PC-3 (cell line): ENCODE measurements around the gene ZNF576. TPM values are rescaled to one million over a fixed set of nuclear protein-coding genes. Genes with fewer than 3 reads are reported as not detected.
"Not testable (repeated sequence)": the region's sequence is repeated elsewhere in the genome, so short reads cannot be mapped to it uniquely, and the experiment has no call there.

Experiments used
- ATAC-seq: fragments of 200-7000 bp; cut with Tn5 transposase; 2 replicates; pipeline ENCODE4 v1.9.1; 2020; ENCODE audit warnings: mild to moderate bottlenecking, moderate library complexity
- BruUV-seq: library from RNA; stranded (reverse); fragments of 400-500 nt; replicated peaks from 2 replicates; lab custom pipeline; 2021; lab: Mats Ljungman, UMichigan
- CTCF ChIA-PET: fragments of 300-600 bp; sonication (Branson Sonifier 250); formaldehyde crosslinking; loops from one replicate; lab custom pipeline; 2022; ENCODE audit warnings: antibody characterized with exemption; lab: Charles Lee
- POLR2A ChIA-PET: fragments of 300-600 bp; sonication (Branson Sonifier 250); formaldehyde crosslinking; loops from one replicate; lab custom pipeline; 2022; ENCODE audit warnings: antibody characterized with exemption; ENCODE audit not compliant: unreplicated experiment; lab: Charles Lee
- DNase-seq: peaks from one replicate; pipeline ENCODE4 v3.0.0-alpha.2; 2015
- H2AFZ ChIP-seq: fragments of 300-600 bp; sonication (generic); 2 replicates; pipeline ENCODE4 v1.6.0; 2016; ENCODE audit warnings: antibody characterized with exemption, low read length
- H3F3A ChIP-seq: fragments of 300-600 bp; sonication (generic); one replicate; pipeline ENCODE4 v1.6.0; 2017; ENCODE audit warnings: antibody characterized with exemption, low read length, control low read depth, mild to moderate bottlenecking; ENCODE audit not compliant: unreplicated experiment
- H3K27ac ChIP-seq: fragments of 300-600 bp; sonication (generic); 2 replicates; pipeline ENCODE4 v1.5.1; 2016; ENCODE audit warnings: mild to moderate bottlenecking, low read length
- H3K27me3 ChIP-seq: fragments of 300-600 bp; sonication (generic); 2 replicates; pipeline ENCODE4 v1.6.1; 2016; ENCODE audit warnings: low read length, mixed read lengths
- H3K36me3 ChIP-seq: fragments of 300-600 bp; sonication (generic); 2 replicates; pipeline ENCODE4 v1.6.1; 2016; ENCODE audit warnings: low read depth, mixed run types, low read length, mixed read lengths
- H3K4me1 ChIP-seq: fragments of 300-600 bp; sonication (generic); 2 replicates; pipeline ENCODE4 v1.5.1; 2016; ENCODE audit warnings: low read length; ENCODE audit not compliant: insufficient read depth
- H3K4me2 ChIP-seq: fragments of 300-600 bp; sonication (generic); 2 replicates; pipeline ENCODE4 v1.6.0; 2016; ENCODE audit warnings: low read length
- H3K4me3 ChIP-seq: fragments of 300-600 bp; sonication (generic); 2 replicates; pipeline ENCODE4 v1.5.1; 2016; ENCODE audit warnings: mild to moderate bottlenecking, low read length, mixed read lengths
- H3K79me2 ChIP-seq: fragments of 300-600 bp; sonication (generic); 2 replicates; pipeline ENCODE4 v1.6.1; 2017; ENCODE audit warnings: low read length, mixed read lengths
- H3K9ac ChIP-seq: fragments of 300-600 bp; sonication (generic); 2 replicates; pipeline ENCODE4 v1.6.0; 2016; ENCODE audit warnings: mild to moderate bottlenecking, low read length
- H3K9me2 ChIP-seq: fragments of 300-600 bp; sonication (generic); replicated peaks from 2 replicates; pipeline ENCODE4 v1.6.1; 2016; ENCODE audit warnings: mixed run types, low read length, mixed read lengths
- H3K9me3 ChIP-seq: fragments of 300-600 bp; sonication (generic); 2 replicates; pipeline ENCODE4 v1.6.1; 2016; ENCODE audit warnings: low read length, mixed read lengths
- H4K20me1 ChIP-seq: fragments of 300-600 bp; sonication (generic); 2 replicates; pipeline ENCODE4 v1.6.1; 2016; ENCODE audit warnings: low read length, mixed read lengths
- EZH2 ChIP-seq: fragments of 300-600 bp; sonication (generic); IDR thresholded peaks from one replicate; pipeline ENCODE4 v1.6.1; 2017; ENCODE audit warnings: antibody characterized with exemption, mild to moderate bottlenecking, low read length; ENCODE audit not compliant: unreplicated experiment
- EZH2phosphoT487 ChIP-seq: fragments of 300-600 bp; sonication (generic); IDR thresholded peaks from 2 replicates; pipeline ENCODE4 v1.6.1; 2018; ENCODE audit warnings: mild to moderate bottlenecking, antibody characterized with exemption, low read length, borderline replicate concordance
- intact Hi-C: fragments of 100-400 bp; cut with micrococcal nuclease; formaldehyde crosslinking; loops from 2 replicates; pipeline ENCODE4 v1.9.0; 2023
- total RNA-seq: library from RNA; depleted of rRNA; stranded (reverse); fragments of >200 nt; gene quantifications from 2 replicates; pipeline ENCODE4 v1.2.3, GENCODE V29; 2014
- TF ChIP-seq, protein P1 (sequence below): fragments of 300-600 bp; sonication (generic); conservative IDR thresholded peaks from 2 replicates; pipeline ENCODE4 v1.5.1; 2017; ENCODE audit warnings: antibody characterized with exemption, low read depth, mild to moderate bottlenecking, low read length

The ZNF576 gene
- total RNA-seq, 1 experiment from 2014 or later = 14.7 TPM

- H3K27ac ChIP-seq = no peak overlapping the region
- no peaks in the 10 kb centered on the region for H3K27me3 ChIP-seq
- H3K79me2 ChIP-seq = no peaks in the 10 kb centered on the region
- BruUV-seq = no TSS peak
- H3K4me2 ChIP-seq = no peak overlapping the region
- CTCF ChIA-PET = no interaction called here
- H4K20me1 ChIP-seq = no peaks in the 10 kb centered on the region
- ATAC-seq (no peak), DNase-seq (no peak)
- H3K9ac ChIP-seq = no peak overlapping the region
- TF ChIP-seq, protein P1, sequence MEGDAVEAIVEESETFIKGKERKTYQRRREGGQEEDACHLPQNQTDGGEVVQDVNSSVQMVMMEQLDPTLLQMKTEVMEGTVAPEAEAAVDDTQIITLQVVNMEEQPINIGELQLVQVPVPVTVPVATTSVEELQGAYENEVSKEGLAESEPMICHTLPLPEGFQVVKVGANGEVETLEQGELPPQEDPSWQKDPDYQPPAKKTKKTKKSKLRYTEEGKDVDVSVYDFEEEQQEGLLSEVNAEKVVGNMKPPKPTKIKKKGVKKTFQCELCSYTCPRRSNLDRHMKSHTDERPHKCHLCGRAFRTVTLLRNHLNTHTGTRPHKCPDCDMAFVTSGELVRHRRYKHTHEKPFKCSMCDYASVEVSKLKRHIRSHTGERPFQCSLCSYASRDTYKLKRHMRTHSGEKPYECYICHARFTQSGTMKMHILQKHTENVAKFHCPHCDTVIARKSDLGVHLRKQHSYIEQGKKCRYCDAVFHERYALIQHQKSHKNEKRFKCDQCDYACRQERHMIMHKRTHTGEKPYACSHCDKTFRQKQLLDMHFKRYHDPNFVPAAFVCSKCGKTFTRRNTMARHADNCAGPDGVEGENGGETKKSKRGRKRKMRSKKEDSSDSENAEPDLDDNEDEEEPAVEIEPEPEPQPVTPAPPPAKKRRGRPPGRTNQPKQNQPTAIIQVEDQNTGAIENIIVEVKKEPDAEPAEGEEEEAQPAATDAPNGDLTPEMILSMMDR = no peak
- TF ChIP-seq EZH2 = no peak
- no peak for TF ChIP-seq EZH2phosphoT487
- POLR2A ChIA-PET = no interaction called here
- H2AFZ ChIP-seq = no peak overlapping the region
- H3K36me3 ChIP-seq = no peaks in the 10 kb centered on the region
- H3K9me3 ChIP-seq = no peaks in the 10 kb centered on the region
- no peaks in the 10 kb centered on the region for H3K4me1 ChIP-seq
- H3F3A ChIP-seq = no peaks in the 10 kb centered on the region
- no peaks in the 10 kb centered on the region for H3K9me2 ChIP-seq
- intact Hi-C loops = no loop called here
- H3K4me3 ChIP-seq = no peak overlapping the region
Observed at GRCh38 chr19:43586346-43586745, 10.0 kb upstream of the ZNF576 start.

DNA sequence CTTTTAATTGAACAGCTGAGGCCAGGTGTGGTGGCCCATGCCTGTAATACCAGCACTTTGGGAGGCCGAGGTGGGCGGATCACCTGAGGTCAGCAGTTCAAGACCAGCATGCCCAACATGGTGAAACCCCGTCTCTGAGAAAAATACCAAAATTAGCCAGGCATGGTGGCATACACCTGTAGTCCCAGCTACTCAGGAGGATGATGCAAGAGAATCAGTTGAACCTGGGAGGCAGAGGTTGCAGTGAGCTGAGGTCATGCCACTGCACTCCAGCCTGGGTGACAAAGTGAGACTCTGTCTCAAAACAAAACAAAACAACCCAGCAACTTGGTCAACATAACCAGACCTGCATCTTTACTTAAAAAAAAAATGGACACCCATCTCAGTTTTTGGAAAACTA is 9.4 kb upstream of the ZNF576 start:
- H3K9me2 ChIP-seq, DNase-seq, intact Hi-C loops, H3K27me3 ChIP-seq, H3K4me3 ChIP-seq, CTCF ChIA-PET, H3K79me2 ChIP-seq, H3K9me3 ChIP-seq, H4K20me1 ChIP-seq, H3K36me3 ChIP-seq, BruUV-seq, H3K9ac ChIP-seq, ATAC-seq, H3K4me2 ChIP-seq, H2AFZ ChIP-seq, POLR2A ChIA-PET, H3K4me1 ChIP-seq, H3K27ac ChIP-seq, H3F3A ChIP-seq: not testable (repeated sequence)

DNA sequence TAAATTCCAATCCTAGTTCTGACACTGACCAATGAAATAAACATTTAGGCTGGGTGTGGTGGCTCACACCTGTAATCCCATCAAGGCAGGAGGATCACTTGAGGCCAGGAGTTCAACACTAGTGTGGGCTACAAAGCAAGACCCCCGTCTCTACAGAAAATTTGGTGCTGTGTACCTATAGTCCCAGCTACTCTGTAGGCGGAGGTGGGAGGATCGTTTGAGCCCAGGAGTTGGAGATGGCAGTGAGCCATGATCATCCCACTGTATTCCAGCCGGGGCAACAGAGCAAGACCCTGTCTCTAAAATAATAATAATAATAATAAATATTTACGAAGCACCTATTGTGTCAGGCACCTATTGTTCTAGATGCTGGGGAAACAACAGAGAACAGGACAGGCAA is 7.1 kb upstream of the ZNF576 start:
- DNase-seq (no peak), ATAC-seq (no peak)
- no peaks in the 10 kb centered on the region for H3K9me2 ChIP-seq
- intact Hi-C loops = no loop called here
- no peaks in the 10 kb centered on the region for H3K4me1 ChIP-seq
- no peaks in the 10 kb centered on the region for H3K27me3 ChIP-seq
- H3K4me2 ChIP-seq = no peak overlapping the region
- H3K9ac ChIP-seq = no peak overlapping the region
- H3K36me3 ChIP-seq = no peaks in the 10 kb centered on the region
- ChIA-PET POLR2A (no interaction called here), CTCF (no interaction called here)
- H3K27ac ChIP-seq = no peak overlapping the region
- H3K9me3 ChIP-seq = no peaks in the 10 kb centered on the region
- H3K79me2 ChIP-seq = peaks cover 6% of the 10 kb centered on the region; the same call in 1 of the 2 replicates
- H2AFZ ChIP-seq = no peak overlapping the region
- no peaks in the 10 kb centered on the region for H3F3A ChIP-seq
- no TSS peak for BruUV-seq
- TF ChIP-seq EZH2 = no peak
- TF ChIP-seq, protein P1 = no peak
- TF ChIP-seq EZH2phosphoT487 = no peak
- H3K4me3 ChIP-seq = no peak overlapping the region
- H4K20me1 ChIP-seq = no peaks in the 10 kb centered on the region
